HG03442 (cell line): ENCODE results near the gene FGF22.
"Not testable (repeated sequence)": the region's sequence is repeated elsewhere in the genome, so short reads cannot be mapped to it uniquely, and the experiment has no call there.

Experiments used
- ATAC-seq: cut with Tn5 transposase; IDR thresholded peaks from one replicate; pipeline ENCODE4 v1.9.1; 2021; ENCODE audit warnings: mild to moderate bottlenecking, moderate library complexity; ENCODE audit not compliant: unreplicated experiment

FGF22 gene

GRCh38 chr19:620166-620862, 19.4 kb upstream of the FGF22 start:
- ATAC-seq, result no peak

- not testable (repeated sequence) for ATAC-seq
These were observed 18.5 kb upstream of the FGF22 start for GRCh38 chr19:621191-621590.

DNA sequence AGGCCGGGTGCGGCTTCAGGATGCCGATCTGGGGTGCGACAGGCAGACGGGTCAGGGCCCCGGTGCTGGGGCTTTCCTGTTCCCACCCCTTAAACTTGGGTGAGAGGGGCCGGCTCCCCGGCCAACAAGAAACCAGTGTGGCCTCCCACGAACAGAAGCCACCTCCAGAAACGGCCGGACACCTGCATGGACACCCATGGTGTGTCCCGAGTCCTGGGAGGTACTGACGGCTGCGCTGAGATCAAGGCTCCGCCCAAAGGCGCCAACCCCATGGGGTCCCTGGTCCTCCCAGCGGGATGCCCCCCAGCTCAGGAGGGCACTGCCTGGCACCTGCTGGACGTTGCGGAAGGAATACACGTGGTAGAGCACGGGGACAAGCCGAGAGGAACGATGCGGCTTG, 17.9 kb upstream of the FGF22 start:
- ATAC-seq, result no peak

GRCh38 chr19:622666-623065, 17.0 kb upstream of the FGF22 start:
- ATAC-seq, result no peak

DNA sequence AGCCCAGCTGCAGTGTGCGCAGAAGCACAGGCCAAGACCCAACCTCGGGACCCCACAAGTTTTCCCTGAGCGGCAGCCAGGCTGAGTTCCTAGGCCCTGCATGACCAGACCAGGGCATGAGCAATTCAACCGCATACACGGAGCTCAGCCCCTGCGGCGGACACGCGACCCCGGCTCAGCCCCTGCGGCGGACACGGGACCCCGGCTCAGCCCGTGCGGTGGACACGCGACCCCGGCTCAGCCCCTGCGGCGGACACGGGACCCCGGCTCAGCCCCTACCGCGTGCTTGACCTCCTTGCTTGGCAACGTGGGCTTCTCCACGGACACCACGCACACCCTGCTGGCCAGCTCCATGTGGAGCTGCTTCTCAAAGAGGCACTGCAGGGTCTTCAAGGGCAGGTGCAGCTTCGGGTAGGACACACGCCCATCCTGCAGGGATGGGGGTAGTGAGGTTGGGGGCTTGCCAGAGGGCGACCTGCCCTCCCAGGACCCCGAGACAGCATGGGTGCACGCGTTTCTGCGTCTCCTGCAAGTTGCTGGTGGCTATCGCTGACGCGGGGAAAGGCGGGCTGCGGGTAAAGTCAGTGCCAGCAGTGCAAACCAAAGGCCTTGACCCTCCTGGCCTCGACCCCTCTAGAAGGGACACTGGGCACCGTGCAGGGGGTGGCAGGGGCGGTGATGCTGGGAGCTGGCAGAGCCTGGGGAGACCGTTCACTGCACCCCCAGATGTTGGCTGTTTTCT, 16.3 kb upstream of the FGF22 start:
- ATAC-seq, result no peak

DNA sequence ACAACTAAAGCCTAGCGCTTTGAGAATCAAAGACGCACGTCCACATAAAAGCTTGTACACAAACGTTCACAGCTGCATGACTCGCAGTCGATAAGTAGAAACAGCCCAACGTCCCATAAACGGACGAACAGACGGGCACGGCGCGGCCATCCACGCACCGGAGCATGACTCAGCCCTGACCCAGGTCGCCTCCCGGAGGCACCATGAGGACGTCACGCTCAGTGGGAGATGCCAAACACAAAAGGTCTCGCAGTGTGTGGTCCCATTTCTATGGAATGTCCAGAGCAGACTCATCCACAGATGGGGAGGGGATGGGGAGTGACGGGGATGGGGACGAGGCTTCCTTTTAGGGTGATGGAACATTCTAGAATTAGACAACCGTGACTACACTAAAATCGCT, 15.7 kb upstream of the FGF22 start:
- no peak for ATAC-seq

DNA sequence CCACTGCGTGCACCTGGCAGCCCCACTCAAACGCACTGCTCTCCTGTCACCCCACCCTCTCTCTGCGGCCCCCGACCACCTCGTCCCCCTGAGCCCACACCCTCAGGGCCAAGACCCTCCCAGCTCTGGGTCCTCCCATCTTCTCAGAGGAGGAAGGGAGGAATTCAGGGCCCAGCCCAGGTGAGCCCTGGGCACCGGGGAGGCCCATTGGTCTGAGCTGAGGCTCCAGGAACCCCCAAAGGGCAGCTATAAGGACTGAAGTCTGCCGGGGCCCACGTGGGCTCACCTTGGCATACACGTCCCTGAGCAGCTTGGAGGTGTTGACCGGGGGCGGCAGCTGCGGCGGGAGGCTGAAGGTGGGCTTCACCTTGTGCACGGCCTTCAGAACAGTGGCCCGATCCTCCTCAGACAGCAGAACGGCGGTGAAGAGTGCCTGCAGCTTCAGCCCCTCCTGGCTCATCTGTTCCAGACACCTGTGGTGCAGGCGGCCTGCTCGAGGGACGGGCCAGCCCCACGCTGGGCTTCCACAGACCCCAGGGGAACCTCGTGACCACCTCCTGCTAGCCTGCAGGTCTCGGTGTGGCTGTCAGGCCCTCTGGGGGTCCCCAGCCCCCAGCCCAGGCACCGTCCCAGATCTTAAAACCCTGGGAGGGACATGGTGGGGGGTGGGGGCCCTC, 15.1 kb upstream of the FGF22 start:
- no peak for ATAC-seq

- no peak for ATAC-seq
These were observed 14.4 kb upstream of the FGF22 start for GRCh38 chr19:625257-625656.

GRCh38 chr19:626566-626965, 13.1 kb upstream of the FGF22 start:
- ATAC-seq, result not testable (repeated sequence)

GRCh38 chr19:628168-628567, 11.5 kb upstream of the FGF22 start:
- ATAC-seq, result no peak

- not testable (repeated sequence) for ATAC-seq
These were observed 10.2 kb upstream of the FGF22 start for GRCh38 chr19:629515-629914.

GRCh38 chr19:629961-630714, 9.5 kb upstream of the FGF22 start:
- ATAC-seq, result no peak

- ATAC-seq, result peak; percentile 16
These were observed 7.1 kb upstream of the FGF22 start for GRCh38 chr19:632579-633067.

DNA sequence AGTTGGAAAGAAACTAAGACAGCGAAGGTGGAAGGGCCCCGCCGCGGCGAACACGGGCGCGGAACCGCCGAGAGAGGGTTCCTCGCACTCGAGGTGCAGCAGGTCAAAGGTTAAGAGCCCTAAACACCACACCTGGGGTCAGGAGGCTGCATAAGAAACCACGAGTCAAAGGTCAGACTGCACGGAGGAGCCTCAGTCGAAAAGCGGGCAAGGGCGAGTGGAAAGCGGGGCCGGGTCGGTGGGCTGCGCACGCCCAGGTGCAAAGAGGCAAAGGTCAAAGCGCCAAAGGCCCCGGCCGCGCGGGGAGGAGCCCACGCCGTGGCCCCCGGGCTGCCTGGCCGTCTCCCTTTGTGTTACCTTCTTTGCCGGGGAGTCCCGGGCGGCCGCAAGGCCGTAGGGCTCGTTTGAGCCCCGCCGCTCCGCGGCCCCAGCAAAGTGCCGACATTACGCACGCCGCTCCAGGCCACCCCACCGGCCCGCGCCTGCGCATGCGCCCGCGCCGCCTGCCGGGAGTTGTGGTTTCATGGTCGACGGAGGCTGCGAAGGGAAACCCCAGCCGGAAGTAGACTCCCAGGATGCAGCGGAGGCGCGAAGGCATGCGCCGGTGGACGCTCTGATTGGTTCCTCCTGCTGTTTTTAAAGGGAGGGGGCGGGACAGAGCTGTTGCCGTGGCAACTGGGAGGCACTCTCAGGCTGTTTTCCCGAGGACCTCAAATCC, 6.5 kb upstream of the FGF22 start, which contains the start of gene POLRMT:
TSS of gene POLRMT (minus strand) at position 470 of the 718 bp plus-strand sequence. CDS start at position 445, 25 bp downstream.
- ATAC-seq, result peak; percentile 80

DNA sequence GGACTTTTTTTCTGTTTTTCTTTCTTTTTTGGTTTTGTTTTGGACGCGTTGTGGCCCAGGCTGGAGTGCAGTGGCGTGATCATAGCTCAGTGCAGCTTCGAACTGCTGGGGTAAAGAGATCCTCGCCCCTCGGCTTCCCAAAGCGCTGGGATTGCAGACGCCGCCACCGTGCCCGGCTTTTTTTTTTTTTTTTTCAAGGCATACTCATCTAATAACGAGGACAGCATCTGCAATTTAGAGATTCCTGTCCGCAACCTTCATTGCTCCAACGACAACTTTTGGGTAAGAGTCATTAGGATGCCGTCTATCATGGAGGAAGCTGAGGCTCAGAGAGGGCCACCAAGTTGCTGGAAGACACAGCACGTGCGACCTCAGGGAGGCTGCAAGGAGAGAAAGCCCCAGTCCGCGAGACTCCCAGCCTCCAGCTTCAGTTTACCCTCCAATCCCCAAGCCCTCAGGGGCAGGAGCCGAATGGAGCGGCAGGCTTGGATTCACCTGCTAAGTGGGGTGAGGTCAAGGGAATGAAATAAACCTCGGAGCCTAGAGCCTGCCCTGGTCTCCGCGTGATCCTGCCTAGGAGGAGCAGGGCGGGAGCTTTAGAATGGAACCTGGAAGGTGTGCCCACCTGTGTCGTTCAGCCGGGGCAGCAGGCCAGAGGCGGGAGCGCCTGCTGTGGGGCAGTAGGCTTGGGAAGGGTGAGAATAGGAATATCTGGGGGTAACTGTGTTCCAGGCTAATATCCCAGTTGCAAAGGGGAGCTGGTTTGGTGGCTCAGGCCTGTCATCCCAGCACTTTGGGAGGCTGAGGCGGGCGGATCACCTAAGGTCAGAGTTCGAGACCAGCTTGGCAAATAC, 5.7 kb upstream of the FGF22 start:
- no peak for ATAC-seq

DNA sequence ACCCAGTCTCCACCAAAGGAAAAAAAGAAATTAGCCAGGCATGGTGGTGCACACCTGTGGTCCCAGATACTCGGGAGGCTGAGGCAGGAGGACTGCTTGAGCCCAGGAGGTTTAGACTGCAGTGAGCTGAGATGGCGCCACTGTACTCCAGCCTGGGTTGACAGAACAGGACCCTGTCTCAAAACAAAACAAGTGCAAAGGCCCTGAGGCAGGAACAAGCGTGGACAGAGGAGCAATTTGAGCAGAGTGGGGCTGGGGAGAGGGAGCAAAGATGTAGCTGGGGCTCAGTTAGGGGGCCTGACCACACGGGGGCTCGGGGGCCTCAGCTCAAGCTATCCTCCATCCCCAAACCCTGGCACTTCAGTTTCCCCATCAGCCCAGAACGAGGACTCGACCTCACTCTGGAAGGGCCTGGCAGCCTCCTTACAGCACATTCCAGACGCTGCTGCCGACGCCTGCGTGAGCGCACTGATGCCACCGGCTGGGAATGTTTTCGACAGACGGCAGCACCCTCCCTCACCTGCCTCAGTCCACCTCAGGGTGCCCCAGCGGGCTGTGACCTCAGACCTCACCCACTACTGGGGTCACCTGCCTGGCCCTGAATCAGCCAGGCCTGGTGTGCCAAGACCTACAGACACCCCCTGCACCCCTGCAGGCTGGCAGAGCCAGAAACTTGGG, 4.6 kb upstream of the FGF22 start:
- ATAC-seq, result no peak

DNA sequence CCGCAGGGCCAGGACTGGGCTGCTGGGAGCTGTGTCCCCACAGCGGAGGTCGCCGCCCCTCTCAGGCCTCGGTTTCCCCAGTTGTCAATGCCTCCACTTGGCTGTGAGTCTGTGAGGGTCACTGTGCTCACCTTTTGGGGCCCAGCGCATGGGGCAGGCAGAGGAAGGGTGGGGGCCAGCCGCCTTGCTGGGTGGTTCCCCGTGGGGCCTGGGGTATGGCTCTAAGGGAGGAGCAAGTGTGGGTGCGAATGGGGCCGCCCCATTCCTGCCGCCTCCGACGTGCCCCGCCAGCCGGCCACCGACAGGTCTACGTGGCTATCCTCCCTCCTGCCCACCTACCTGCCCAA, 800 bp upstream of the FGF22 start:
- ATAC-seq, result no peak

DNA sequence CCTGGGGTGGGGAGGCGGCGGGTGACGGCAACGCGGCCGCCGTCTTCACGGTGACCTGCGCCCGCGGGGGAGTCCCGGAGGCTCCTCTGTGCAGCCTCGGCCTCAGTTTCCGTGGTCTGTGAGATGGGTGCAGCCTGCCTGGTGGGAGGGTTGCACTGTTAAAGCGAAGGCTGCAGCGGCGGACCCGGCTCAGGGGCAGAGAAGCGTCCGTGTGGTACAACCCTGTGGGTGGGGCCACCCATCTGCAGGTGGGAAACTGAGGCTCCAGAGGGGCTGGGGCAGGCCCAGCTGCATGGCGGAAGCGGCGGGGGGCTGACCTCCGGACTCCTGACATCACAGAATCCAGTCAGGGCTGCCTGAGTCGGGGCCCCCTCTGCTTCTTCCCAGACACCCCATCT, 481 bp downstream of the FGF22 start:
- peak; percentile 3 for ATAC-seq

GRCh38 chr19:640606-641189, 1.0 kb downstream of the FGF22 start:
- no peak for ATAC-seq
